ENCODE data around the gene KSR1.

- TF ChIP-seq CTCF (conservative IDR thresholded peaks at IDR 0.05; ENCODE audit: low read depth, low read length): no peak
- TF ChIP-seq EZH2 (IDR thresholded peaks at IDR 0.05; ENCODE audit: borderline replicate concordance, low read depth, low read length, poor library complexity, severe bottlenecking): no peak
Measured at GRCh38 chr17:27533874-27534815, 77.9 kb downstream of the KSR1 start.
